K562 (cell line): Measurements from ENCODE around the gene GPR142. TPM values are rescaled to one million over a fixed set of nuclear protein-coding genes. Genes with fewer than 3 reads are reported as not detected.

Experiments used
- CBX2 ChIP-seq: fragments of 200-600 bp; sonication (generic); IDR thresholded peaks from one replicate; pipeline ENCODE4 v1.6.1; 2012; ENCODE audit warnings: mild to moderate bottlenecking, low read length, inconsistent platforms; ENCODE audit not compliant: insufficient read depth, poor library complexity, severe bottlenecking
- CTBP1 ChIP-seq: fragments of 450-650 bp; IDR thresholded peaks from 2 replicates; pipeline ENCODE4 v1.6.1; 2016; ENCODE audit warnings: borderline replicate concordance
- CTCF ChIP-seq, 3 experiments: IDR thresholded peaks in 2 of 3; conservative IDR thresholded peaks in 1 of 3; 2 replicates each; pipeline ENCODE4 v1.5.1; 2011 to 2012; ENCODE audit warnings: low read length in 3 of 3, mild to moderate bottlenecking in 3 of 3, control low read depth in 2 of 3, improper control_type of control experiment in 1 of 3, inconsistent platforms in 1 of 3, low read depth in 1 of 3, mixed read lengths in 1 of 3, moderate library complexity in 1 of 3; ENCODE audit not compliant: insufficient read depth in 2 of 3
- EGR1 ChIP-seq: fragments of 450-650 bp; conservative IDR thresholded peaks from 2 replicates; pipeline ENCODE4 v1.6.1; 2017; ENCODE audit warnings: mild to moderate bottlenecking
- EZH2 ChIP-seq: IDR thresholded peaks from 2 replicates; pipeline ENCODE4 v1.6.1; 2012; ENCODE audit warnings: low read depth, mild to moderate bottlenecking, inconsistent platforms, low read length, borderline replicate concordance
- HDAC2 ChIP-seq: fragments of 450-650 bp; IDR thresholded peaks from 2 replicates; pipeline ENCODE4 v1.6.1; 2016; ENCODE audit warnings: mild to moderate bottlenecking
- HSF4 ChIP-seq: fragments of 250-450 bp; sonication (Bioruptor Pico); IDR thresholded peaks from 2 replicates; pipeline ENCODE4 v2.1.2; 2022; ENCODE audit warnings: mild to moderate bottlenecking, moderate library complexity, borderline replicate concordance
- MAFK ChIP-seq: IDR thresholded peaks from 2 replicates; pipeline ENCODE4 v1.6.1; 2011; ENCODE audit warnings: low read length, improper control_type of control experiment
- MAX ChIP-seq: sonication (generic); formaldehyde crosslinking; IDR thresholded peaks from 2 replicates; pipeline ENCODE4 v1.9.0; 2022; ENCODE audit warnings: mild to moderate bottlenecking, missing genetic modification reagents
- NCOA1 ChIP-seq: fragments of 450-650 bp; IDR thresholded peaks from 2 replicates; pipeline ENCODE4 v1.6.1; 2016; ENCODE audit warnings: low read depth
- NCOA2 ChIP-seq, 2 experiments: fragments of 450-650 bp; IDR thresholded peaks; 2 replicates each; pipeline ENCODE4 v1.6.1; 2018; ENCODE audit warnings: mild to moderate bottlenecking in 2 of 2, moderate library complexity in 1 of 2; ENCODE audit not compliant: partially characterized antibody in 2 of 2
- NFIC ChIP-seq: fragments of 450-650 bp; IDR thresholded peaks from 2 replicates; pipeline ENCODE4 v1.6.1; 2017; ENCODE audit warnings: mild to moderate bottlenecking, inconsistent platforms
- POLR2G ChIP-seq: fragments of 200-400 bp; formaldehyde crosslinking; IDR thresholded peaks from 2 replicates; pipeline ENCODE4 v1.6.1; 2017; ENCODE audit warnings: low read depth, mild to moderate bottlenecking, antibody characterized with exemption, low read length, moderate library complexity
- POLR3A ChIP-seq: IDR thresholded peaks from 2 replicates; pipeline ENCODE4 v1.6.1; 2011; ENCODE audit warnings: borderline replicate concordance, mild to moderate bottlenecking, moderate library complexity; ENCODE audit not compliant: insufficient read length, insufficient read depth; ENCODE audit errors: extremely low read depth
- PPARD ChIP-seq: fragments of 250-450 bp; sonication (Bioruptor Pico); IDR thresholded peaks from 2 replicates; pipeline ENCODE4 v1.8.0; 2022; ENCODE audit warnings: inconsistent platforms, mild to moderate bottlenecking, moderate library complexity
- STAT6 ChIP-seq: sonication (generic); formaldehyde crosslinking; IDR thresholded peaks from 2 replicates; pipeline ENCODE4 v1.8.1; 2023; ENCODE audit warnings: mild to moderate bottlenecking, missing genetic modification reagents
- TGIF2 ChIP-seq: sonication (generic); formaldehyde crosslinking; IDR thresholded peaks from 2 replicates; pipeline ENCODE4 v1.8.1; 2022; ENCODE audit warnings: mild to moderate bottlenecking, missing genetic modification reagents, moderate library complexity
- ZBTB9 ChIP-seq: fragments of 450-650 bp; formaldehyde crosslinking; IDR thresholded peaks from 2 replicates; pipeline ENCODE4 v1.4.0; 2020; ENCODE audit warnings: mild to moderate bottlenecking, moderate library complexity
- ZNF253 ChIP-seq: fragments of 250-450 bp; sonication (Bioruptor Pico); conservative IDR thresholded peaks from 2 replicates; pipeline ENCODE4 v1.6.1; 2021; ENCODE audit warnings: mild to moderate bottlenecking
- ZNF717 ChIP-seq: fragments of 250-450 bp; sonication (Bioruptor Pico); IDR thresholded peaks from 2 replicates; pipeline ENCODE4 v1.5.0; 2021
- ZNF76 ChIP-seq: fragments of 250-450 bp; sonication (Bioruptor Pico); IDR thresholded peaks from 2 replicates; pipeline ENCODE4 v1.4.0; 2020; ENCODE audit warnings: mild to moderate bottlenecking, moderate library complexity, borderline replicate concordance
- polyA plus RNA-seq, 8 experiments: library from polyadenylated mRNA; depleted of rRNA in 4 of 8; stranded (reverse) in 5 of 8; unstranded in 3 of 8; fragments of >200 nt; fragmentation: Nextera tagmentation in 2 of 8; fragmentation: Illumina TruSeq in 1 of 8; extraction: Ambion mirVana in 2 of 8; extraction: Trizol in 1 of 8; gene quantifications; 2 replicates each; pipeline versions ENCODE4 v1.2.1 to v1.2.3, GENCODE V29; 2011 to 2014; ENCODE audit warnings: inconsistent platforms in 1 of 8, missing spikeins in 1 of 8
- total RNA-seq, 7 experiments: library from RNA; depleted of rRNA in 6 of 7; stranded (reverse); fragments of >200 nt in 6 of 7; fragmentation: Illumina TruSeq in 2 of 7; extraction: Trizol in 2 of 7; gene quantifications; 2 replicates each; pipeline versions ENCODE4 v1.2.1 to v1.2.3, GENCODE V29; 2011 to 2021; ENCODE audit warnings: low replicate concordance in 1 of 7
- TF ChIP-seq, protein P1 (sequence below): fragments of 450-650 bp; IDR thresholded peaks from 2 replicates; pipeline ENCODE4 v1.6.1; 2017; ENCODE audit warnings: antibody characterized with exemption

Gene GPR142
- total and polyA plus RNA-seq, 9 of the 15 experiments (the other 6 are each of a cell fraction or from before 2014, with no cell fraction given), result not detected

GRCh38 chr17:74408262-74408661 is 41.0 kb downstream of the GPR142 start (continued):
- TF ChIP-seq HDAC2, result no peak
- no peak for TF ChIP-seq NCOA1
- TF ChIP-seq, protein P1, sequence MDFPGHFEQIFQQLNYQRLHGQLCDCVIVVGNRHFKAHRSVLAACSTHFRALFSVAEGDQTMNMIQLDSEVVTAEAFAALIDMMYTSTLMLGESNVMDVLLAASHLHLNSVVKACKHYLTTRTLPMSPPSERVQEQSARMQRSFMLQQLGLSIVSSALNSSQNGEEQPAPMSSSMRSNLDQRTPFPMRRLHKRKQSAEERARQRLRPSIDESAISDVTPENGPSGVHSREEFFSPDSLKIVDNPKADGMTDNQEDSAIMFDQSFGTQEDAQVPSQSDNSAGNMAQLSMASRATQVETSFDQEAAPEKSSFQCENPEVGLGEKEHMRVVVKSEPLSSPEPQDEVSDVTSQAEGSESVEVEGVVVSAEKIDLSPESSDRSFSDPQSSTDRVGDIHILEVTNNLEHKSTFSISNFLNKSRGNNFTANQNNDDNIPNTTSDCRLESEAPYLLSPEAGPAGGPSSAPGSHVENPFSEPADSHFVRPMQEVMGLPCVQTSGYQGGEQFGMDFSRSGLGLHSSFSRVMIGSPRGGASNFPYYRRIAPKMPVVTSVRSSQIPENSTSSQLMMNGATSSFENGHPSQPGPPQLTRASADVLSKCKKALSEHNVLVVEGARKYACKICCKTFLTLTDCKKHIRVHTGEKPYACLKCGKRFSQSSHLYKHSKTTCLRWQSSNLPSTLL, result no peak
- TF ChIP-seq STAT6 (CRISPR knock-in tag), result no peak
- no peak for TF ChIP-seq ZNF253
- TF ChIP-seq CTBP1, result peak; percentile 36; the same call in 1 of the 2 replicates
- TF ChIP-seq PPARD, result no peak
- no peak for TF ChIP-seq ZNF717
- no peak for TF ChIP-seq NFIC
- TF ChIP-seq EGR1, result peak; percentile 56
- peak; percentile 72; the same call in 1 of the 2 replicates for TF ChIP-seq ZBTB9
- no peak for TF ChIP-seq TGIF2
- no peak for TF ChIP-seq ZNF76 (CRISPR knock-in tag)
- no peak for TF ChIP-seq NCOA2 (IDR thresholded peaks at IDR 0.05; ENCODE audit: partially characterized antibody in 2 of 2)
- TF ChIP-seq MAFK, result no peak
- TF ChIP-seq MAX (CRISPR knock-in tag), result peak; percentile 91
- peak; percentile 54 to 78 (median 58); a peak in 5 of 6 replicates for TF ChIP-seq CTCF (IDR thresholded peaks at IDR 0.05 in 2 of 3, conservative IDR thresholded peaks at IDR 0.05 in 1 of 3; ENCODE audit: insufficient read depth in 2 of 3, low read depth in 1 of 3, low read length in 3 of 3)
- TF ChIP-seq HSF4 (CRISPR knock-in tag), result no peak
- no peak for TF ChIP-seq POLR3A
- TF ChIP-seq EZH2, result no peak
- no peak for TF ChIP-seq CBX2
- no peak for TF ChIP-seq POLR2G
